ENCODE results near the gene ADGRV1.

ADGRV1 gene

GRCh38 chr5:90518661-90519060 lies 39.9 kb upstream of the ADGRV1 start:
- Histone ChIP-seq H3K4me3 (ENCODE audit: insufficient read depth, low read length, poor library complexity, severe bottlenecking) (no peak overlapping the region), H4K20me1 (ENCODE audit: low read depth, low read length) (no peaks in the 10 kb centered on the region), H2AFZ (ENCODE audit: low read depth, low read length, severe bottlenecking) (no peak overlapping the region), H3K9me2 (replicated peaks; ENCODE audit: insufficient read depth, low read length) (no peaks in the 10 kb centered on the region), H3K9ac (ENCODE audit: low read length) (no peak overlapping the region), H3K27ac (ENCODE audit: low read depth, low read length) (no peak overlapping the region), H3K36me3 (ENCODE audit: low read length) (peaks cover 33% of the 10 kb centered on the region), H3K4me2 (ENCODE audit: low read depth, low read length, poor library complexity, severe bottlenecking) (no peak overlapping the region), H3K27me3 (ENCODE audit: low read length) (no peaks in the 10 kb centered on the region), H3K79me2 (ENCODE audit: insufficient read depth, low read length) (no peaks in the 10 kb centered on the region), H3K9me3 (ENCODE audit: insufficient read depth, low read length) (no peaks in the 10 kb centered on the region), H3F3A (ENCODE audit: insufficient read depth) (peaks cover 15% of the 10 kb centered on the region; the same call in 1 of the 2 replicates)
- TF ChIP-seq EZH2phosphoT487 (conservative IDR thresholded peaks at IDR 0.05; ENCODE audit: low read length) (no peak), CTCF (IDR thresholded peaks at IDR 0.05; ENCODE audit: insufficient read depth, low read length, poor library complexity, severe bottlenecking) (no peak)

- Histone ChIP-seq H2AFZ (ENCODE audit: low read depth, low read length, severe bottlenecking) (no peak overlapping the region), H3K79me2 (ENCODE audit: insufficient read depth, low read length) (no peaks in the 10 kb centered on the region), H4K20me1 (ENCODE audit: low read depth, low read length) (no peaks in the 10 kb centered on the region), H3K27me3 (ENCODE audit: low read length) (no peaks in the 10 kb centered on the region), H3K9me3 (ENCODE audit: insufficient read depth, low read length) (no peaks in the 10 kb centered on the region), H3F3A (ENCODE audit: insufficient read depth) (peaks cover 15% of the 10 kb centered on the region; the same call in 1 of the 2 replicates), H3K27ac (ENCODE audit: low read depth, low read length) (no peak overlapping the region), H3K4me2 (ENCODE audit: low read depth, low read length, poor library complexity, severe bottlenecking) (no peak overlapping the region), H3K4me3 (ENCODE audit: insufficient read depth, low read length, poor library complexity, severe bottlenecking) (no peak overlapping the region), H3K36me3 (ENCODE audit: low read length) (peaks cover 38% of the 10 kb centered on the region), H3K9ac (ENCODE audit: low read length) (no peak overlapping the region), H3K9me2 (replicated peaks; ENCODE audit: insufficient read depth, low read length) (no peaks in the 10 kb centered on the region)
- TF ChIP-seq EZH2phosphoT487 (conservative IDR thresholded peaks at IDR 0.05; ENCODE audit: low read length) (no peak), CTCF (IDR thresholded peaks at IDR 0.05; ENCODE audit: insufficient read depth, low read length, poor library complexity, severe bottlenecking) (no peak)
Measured at GRCh38 chr5:90519081-90519480, 39.5 kb upstream of the ADGRV1 start.

- no peaks in the 10 kb centered on the region for H3F3A ChIP-seq (ENCODE audit: insufficient read depth)
- peak overlapping the region; percentile 83 for H2AFZ ChIP-seq (ENCODE audit: low read depth, low read length, severe bottlenecking)
- no peaks in the 10 kb centered on the region for H3K9me3 ChIP-seq (ENCODE audit: insufficient read depth, low read length)
- H3K27ac ChIP-seq (ENCODE audit: low read depth, low read length) = peak overlapping the region; percentile 41
- no peaks in the 10 kb centered on the region for H3K27me3 ChIP-seq (ENCODE audit: low read length)
- peak overlapping the region; percentile 88 for H3K4me3 ChIP-seq (ENCODE audit: insufficient read depth, low read length, poor library complexity, severe bottlenecking)
- H3K79me2 ChIP-seq (ENCODE audit: insufficient read depth, low read length) = peaks cover 35% of the 10 kb centered on the region
- no peaks in the 10 kb centered on the region for H3K9me2 ChIP-seq (replicated peaks; ENCODE audit: insufficient read depth, low read length)
- H3K9ac ChIP-seq (ENCODE audit: low read length) = peak overlapping the region; percentile 90
- peak overlapping the region; percentile 96 for H3K4me2 ChIP-seq (ENCODE audit: low read depth, low read length, poor library complexity, severe bottlenecking)
- H3K36me3 ChIP-seq (ENCODE audit: low read length) = peaks cover 7% of the 10 kb centered on the region; the same call in 1 of the 2 replicates
- H4K20me1 ChIP-seq (ENCODE audit: low read depth, low read length) = no peaks in the 10 kb centered on the region
- no peak for TF ChIP-seq EZH2phosphoT487 (conservative IDR thresholded peaks at IDR 0.05; ENCODE audit: low read length)
Measured at GRCh38 chr5:90528601-90529193, 29.9 kb upstream of the ADGRV1 start.

- Histone ChIP-seq H3K9ac (ENCODE audit: low read length) (peak within 1 kb of the TSS; percentile 90), H3K4me3 (ENCODE audit: insufficient read depth, low read length, poor library complexity, severe bottlenecking) (peak within 1 kb of the TSS; percentile 88), H3K79me2 (ENCODE audit: insufficient read depth, low read length) (peaks cover 35% of the 10 kb centered on the region), H3K27ac (ENCODE audit: low read depth, low read length) (peak within 1 kb of the TSS; percentile 45), H3K27me3 (ENCODE audit: low read length) (no peaks in the 10 kb centered on the region), H4K20me1 (ENCODE audit: low read depth, low read length) (no peaks in the 10 kb centered on the region), H2AFZ (ENCODE audit: low read depth, low read length, severe bottlenecking) (peak within 1 kb of the TSS; percentile 88), H3K4me2 (ENCODE audit: low read depth, low read length, poor library complexity, severe bottlenecking) (peak within 1 kb of the TSS; percentile 96), H3K9me2 (replicated peaks; ENCODE audit: insufficient read depth, low read length) (no peaks in the 10 kb centered on the region), H3K9me3 (ENCODE audit: insufficient read depth, low read length) (no peaks in the 10 kb centered on the region), H3F3A (ENCODE audit: insufficient read depth) (no peaks in the 10 kb centered on the region), H3K36me3 (ENCODE audit: low read length) (peaks cover under 1% of the 10 kb centered on the region; the same call in 1 of the 2 replicates)
- TF ChIP-seq EZH2phosphoT487 (conservative IDR thresholded peaks at IDR 0.05; ENCODE audit: low read length) = no peak
- TF ChIP-seq CTCF (IDR thresholded peaks at IDR 0.05; ENCODE audit: insufficient read depth, low read length, poor library complexity, severe bottlenecking) = no peak
Measured at GRCh38 chr5:90529194-90529938, 29.2 kb upstream of the ADGRV1 start, which contains the start of gene LYSMD3. Gene LYSMD3 (minus strand): TSS chr5:90529584. CDS start chr5:90525289, 4,295 bp downstream.

Data from SU-DHL-6 (cell line).